ENCODE measurements around the gene BAX. TPM values are rescaled to one million over a fixed set of nuclear protein-coding genes. Genes with fewer than 3 reads are reported as not detected.

BAX gene
- total RNA-seq, 1 experiment from 2014 or later, result 346 TPM

DNA sequence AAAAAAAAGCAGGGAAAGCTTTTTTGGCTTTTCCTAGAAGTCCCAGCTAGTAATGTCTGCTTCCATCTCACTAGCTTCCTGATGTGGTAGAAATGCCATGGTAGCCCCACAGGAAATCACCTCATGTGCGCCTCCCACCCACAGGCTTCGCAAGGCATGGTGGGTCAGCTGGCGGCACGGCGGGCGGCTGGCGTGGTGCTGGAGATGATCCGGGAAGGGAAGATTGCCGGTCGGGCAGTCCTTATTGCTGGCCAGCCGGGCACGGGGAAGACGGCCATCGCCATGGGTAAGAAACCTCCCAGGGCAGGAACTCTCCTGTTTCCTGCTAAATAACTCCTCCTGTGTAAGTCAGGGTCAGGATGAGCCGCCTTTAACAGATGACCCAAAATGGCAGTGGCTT is 49.5 kb downstream of the BAX start (continued):
- TF ChIP-seq SMAD3 (CRISPR knock-in tag; IDR thresholded peaks at IDR 0.05; ENCODE audit: borderline replicate concordance) (no peak), MAX (CRISPR knock-in tag; IDR thresholded peaks at IDR 0.05) (no peak), ZNF423 (CRISPR knock-in tag; IDR thresholded peaks at IDR 0.05) (no peak)

DNA sequence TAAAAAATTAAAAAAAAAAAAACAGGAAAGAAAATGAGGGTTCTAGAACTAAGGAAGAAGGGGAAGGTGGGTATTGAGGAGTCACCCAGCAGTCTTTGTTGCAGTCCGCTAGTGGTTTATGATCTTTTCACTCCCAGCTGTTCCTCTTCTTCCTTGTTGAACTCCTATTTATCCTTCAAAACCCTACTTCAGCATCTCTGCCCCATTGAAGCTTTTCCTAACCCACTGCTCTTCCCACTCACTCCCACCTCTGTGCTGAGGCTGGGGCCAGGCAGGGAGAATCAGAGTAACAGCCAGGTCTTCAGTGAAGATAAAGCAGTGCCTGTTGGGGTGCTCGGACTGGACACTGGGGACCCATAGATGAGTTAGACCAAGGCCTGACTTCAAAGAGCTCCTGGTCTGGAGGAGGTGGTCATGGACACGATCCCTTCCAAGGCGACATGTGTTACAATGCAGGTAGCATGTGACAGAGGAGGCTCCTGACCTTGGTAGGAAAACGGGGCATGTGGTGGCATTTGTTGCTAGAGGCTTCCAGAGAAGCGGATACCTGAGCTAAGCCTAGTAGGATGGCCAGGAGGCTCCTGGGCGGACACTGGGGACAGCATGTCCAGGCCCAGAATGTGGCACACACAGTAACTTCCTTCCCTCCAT is 50.4 kb downstream of the BAX start:
- Mint-ChIP-seq H3K4me3 (no peak overlapping the region), H3K4me1 (no peaks in the 10 kb centered on the region; the same call in 1 of the 2 replicates), H3K36me3 (peaks cover 32% of the 10 kb centered on the region), H3K9me3 (no peaks in the 10 kb centered on the region), H3K27me3 (ENCODE audit: low read depth) (no peaks in the 10 kb centered on the region), H3K27ac (no peak overlapping the region)
- POLR2A ChIA-PET, result no interaction called here
- CTCF ChIA-PET, result interaction anchor here (1.0 to 1.1 kb wide), 2 partner anchors 14 to 93 kb away, joined by 3 read pairs; no protein-coding TSS in a partner anchor
- TF ChIP-seq FOXP4 (CRISPR knock-in tag; IDR thresholded peaks at IDR 0.05) (no peak), ZBTB21 (CRISPR knock-in tag; IDR thresholded peaks at IDR 0.05; ENCODE audit: borderline replicate concordance) (no peak), ZNF423 (CRISPR knock-in tag; IDR thresholded peaks at IDR 0.05) (no peak), ZNF121 (CRISPR knock-in tag; IDR thresholded peaks at IDR 0.05) (no peak), NFATC4 (CRISPR knock-in tag; IDR thresholded peaks at IDR 0.05) (no peak)
- TF ChIP-seq, protein P1, sequence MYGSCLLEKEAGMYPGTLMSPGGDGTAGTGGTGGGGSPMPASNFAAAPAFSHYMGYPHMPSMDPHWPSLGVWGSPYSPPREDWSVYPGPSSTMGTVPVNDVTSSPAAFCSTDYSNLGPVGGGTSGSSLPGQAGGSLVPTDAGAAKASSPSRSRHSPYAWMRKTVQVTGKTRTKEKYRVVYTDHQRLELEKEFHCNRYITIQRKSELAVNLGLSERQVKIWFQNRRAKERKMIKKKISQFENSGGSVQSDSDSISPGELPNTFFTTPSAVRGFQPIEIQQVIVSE (CRISPR knock-in tag; IDR thresholded peaks at IDR 0.05; ENCODE audit: borderline replicate concordance), result no peak
- no peak for DNase-seq (ENCODE audit: low spot score)
- ATAC-seq, result no peak

- Mint-ChIP-seq H3K9me3 (no peaks in the 10 kb centered on the region), H3K4me3 (no peak overlapping the region), H3K4me1 (no peaks in the 10 kb centered on the region), H3K36me3 (peaks cover 39% of the 10 kb centered on the region), H3K27me3 (ENCODE audit: low read depth) (no peaks in the 10 kb centered on the region), H3K27ac (no peak overlapping the region)
- no peak for TF ChIP-seq JUN (CRISPR knock-in tag; IDR thresholded peaks at IDR 0.05)
- TF ChIP-seq ZNF232 (CRISPR knock-in tag; IDR thresholded peaks at IDR 0.05), result no peak
- TF ChIP-seq FOXK1 (CRISPR knock-in tag; IDR thresholded peaks at IDR 0.05), result no peak
- TF ChIP-seq, protein P2, sequence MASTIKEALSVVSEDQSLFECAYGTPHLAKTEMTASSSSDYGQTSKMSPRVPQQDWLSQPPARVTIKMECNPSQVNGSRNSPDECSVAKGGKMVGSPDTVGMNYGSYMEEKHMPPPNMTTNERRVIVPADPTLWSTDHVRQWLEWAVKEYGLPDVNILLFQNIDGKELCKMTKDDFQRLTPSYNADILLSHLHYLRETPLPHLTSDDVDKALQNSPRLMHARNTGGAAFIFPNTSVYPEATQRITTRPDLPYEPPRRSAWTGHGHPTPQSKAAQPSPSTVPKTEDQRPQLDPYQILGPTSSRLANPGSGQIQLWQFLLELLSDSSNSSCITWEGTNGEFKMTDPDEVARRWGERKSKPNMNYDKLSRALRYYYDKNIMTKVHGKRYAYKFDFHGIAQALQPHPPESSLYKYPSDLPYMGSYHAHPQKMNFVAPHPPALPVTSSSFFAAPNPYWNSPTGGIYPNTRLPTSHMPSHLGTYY (CRISPR knock-in tag; IDR thresholded peaks at IDR 0.05), result no peak
- no peak for TF ChIP-seq E2F5 (CRISPR knock-in tag; IDR thresholded peaks at IDR 0.05)
- TF ChIP-seq, protein P3, sequence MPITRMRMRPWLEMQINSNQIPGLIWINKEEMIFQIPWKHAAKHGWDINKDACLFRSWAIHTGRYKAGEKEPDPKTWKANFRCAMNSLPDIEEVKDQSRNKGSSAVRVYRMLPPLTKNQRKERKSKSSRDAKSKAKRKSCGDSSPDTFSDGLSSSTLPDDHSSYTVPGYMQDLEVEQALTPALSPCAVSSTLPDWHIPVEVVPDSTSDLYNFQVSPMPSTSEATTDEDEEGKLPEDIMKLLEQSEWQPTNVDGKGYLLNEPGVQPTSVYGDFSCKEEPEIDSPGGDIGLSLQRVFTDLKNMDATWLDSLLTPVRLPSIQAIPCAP (CRISPR knock-in tag; IDR thresholded peaks at IDR 0.05), result no peak
- TF ChIP-seq NFYB (CRISPR knock-in tag; conservative IDR thresholded peaks at IDR 0.05; ENCODE audit: low read depth), result no peak
- TF ChIP-seq ATF6 (CRISPR knock-in tag; IDR thresholded peaks at IDR 0.05), result no peak
- TF ChIP-seq NR1H2 (CRISPR knock-in tag; IDR thresholded peaks at IDR 0.05), result no peak
- no peak for TF ChIP-seq ETV6 (CRISPR knock-in tag; IDR thresholded peaks at IDR 0.05)
- TF ChIP-seq, protein P4, sequence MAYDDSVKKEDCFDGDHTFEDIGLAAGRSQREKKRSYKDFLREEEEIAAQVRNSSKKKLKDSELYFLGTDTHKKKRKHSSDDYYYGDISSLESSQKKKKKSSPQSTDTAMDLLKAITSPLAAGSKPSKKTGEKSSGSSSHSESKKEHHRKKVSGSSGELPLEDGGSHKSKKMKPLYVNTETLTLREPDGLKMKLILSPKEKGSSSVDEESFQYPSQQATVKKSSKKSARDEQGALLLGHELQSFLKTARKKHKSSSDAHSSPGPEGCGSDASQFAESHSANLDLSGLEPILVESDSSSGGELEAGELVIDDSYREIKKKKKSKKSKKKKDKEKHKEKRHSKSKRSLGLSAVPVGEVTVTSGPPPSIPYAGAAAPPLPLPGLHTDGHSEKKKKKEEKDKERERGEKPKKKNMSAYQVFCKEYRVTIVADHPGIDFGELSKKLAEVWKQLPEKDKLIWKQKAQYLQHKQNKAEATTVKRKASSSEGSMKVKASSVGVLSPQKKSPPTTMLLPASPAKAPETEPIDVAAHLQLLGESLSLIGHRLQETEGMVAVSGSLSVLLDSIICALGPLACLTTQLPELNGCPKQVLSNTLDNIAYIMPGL (CRISPR knock-in tag; IDR thresholded peaks at IDR 0.05), result no peak
- ChIA-PET POLR2A (no interaction called here), CTCF (interaction anchor here (0.9 to 1.2 kb wide), 3 partner anchors 9 to 108 kb away, joined by 3 to 4 read pairs (median 3); partner anchors contain the start of genes LIN7B and RUVBL2)
- DNase-seq (ENCODE audit: low spot score) (no peak), ATAC-seq (no peak)
Measured at GRCh38 chr19:49006905-49007304, 52.2 kb downstream of the BAX start.
